GM23338 (cell line): ENCODE data around the gene GLIPR1.
A peak's percentile ranks its signal among the peaks of the same experiment; 100 is the strongest.

ENCODE experiments used
- EZH2phosphoT487 ChIP-seq: fragments of 200-600 bp; sonication (generic); IDR thresholded peaks from one replicate; pipeline ENCODE4 v1.8.1; 2018; ENCODE audit warnings: antibody characterized with exemption; ENCODE audit not compliant: unreplicated experiment
- POLR2AphosphoS5 ChIP-seq: IDR thresholded peaks from 2 replicates; pipeline ENCODE4 v1.6.1; 2016; ENCODE audit warnings: antibody characterized with exemption, low read depth
- STAT1 ChIP-seq: IDR thresholded peaks from one replicate; pipeline ENCODE4 v1.6.1; 2016; ENCODE audit warnings: antibody characterized with exemption; ENCODE audit not compliant: unreplicated experiment
- ZNF331 ChIP-seq: fragments of 250-450 bp; sonication (Bioruptor Pico); IDR thresholded peaks from 2 replicates; pipeline ENCODE4 v1.5.0; 2020; ENCODE audit warnings: low read depth, mild to moderate bottlenecking, moderate library complexity
- TF ChIP-seq, protein P1 (sequence below): IDR thresholded peaks from one replicate; pipeline ENCODE4 v1.6.1; 2018; ENCODE audit warnings: antibody characterized with exemption; ENCODE audit not compliant: unreplicated experiment
- TF ChIP-seq, protein P2 (sequence below), 2 experiments: fragments of 200-600 bp in 1 of 2; sonication (generic) in 1 of 2; conservative IDR thresholded peaks; 2 replicates each; pipeline versions ENCODE4 v1.5.1 to v1.6.1; 2016 to 2017; ENCODE audit warnings: antibody characterized with exemption in 2 of 2, low read depth in 2 of 2, mild to moderate bottlenecking in 2 of 2, moderate library complexity in 1 of 2
- TF ChIP-seq, protein P3 (sequence below): IDR thresholded peaks from 2 replicates; pipeline ENCODE4 v1.6.1; 2016; ENCODE audit warnings: antibody characterized with exemption

DNA sequence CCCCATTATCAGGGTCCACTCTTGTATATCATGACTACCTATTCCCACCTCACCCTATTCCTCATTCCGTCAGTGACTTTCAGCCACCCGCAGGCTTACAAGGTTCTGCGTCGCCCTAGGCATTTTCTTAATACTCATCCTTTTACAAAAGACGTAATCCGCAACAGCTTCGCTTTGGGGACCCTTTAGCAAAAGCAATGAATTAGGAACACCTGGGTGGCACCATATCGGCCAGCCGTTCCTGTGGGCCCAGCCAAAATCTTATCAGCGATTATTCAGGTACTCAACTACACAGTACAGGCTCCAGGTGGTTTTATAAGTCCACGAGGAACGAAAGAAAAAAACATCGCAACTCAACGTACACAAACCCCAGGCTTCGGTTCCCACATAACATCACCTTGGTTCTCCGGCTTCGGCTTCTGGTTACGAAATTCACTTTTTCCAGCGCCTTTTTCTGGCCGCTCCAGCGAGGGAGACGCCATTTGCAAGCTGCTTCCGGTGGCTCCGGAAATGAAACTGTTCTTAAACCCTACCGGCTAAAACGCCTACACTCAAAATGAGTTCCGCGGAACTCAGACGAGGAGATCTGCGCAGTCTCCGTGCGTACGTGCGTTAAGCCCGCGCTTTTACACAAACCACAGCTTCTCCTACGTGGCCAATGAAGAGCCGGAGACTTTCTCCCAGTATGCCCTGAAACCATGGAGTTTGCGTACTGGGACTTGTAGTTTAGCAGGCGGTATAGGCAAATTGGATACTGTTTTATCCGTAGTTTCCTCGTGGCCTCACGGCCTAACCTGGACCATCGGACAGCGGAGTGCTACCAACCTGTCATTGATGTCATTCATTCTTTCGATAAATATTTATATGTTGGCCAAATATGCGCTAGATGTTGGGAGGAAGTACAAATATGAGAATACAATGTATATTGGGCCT lies 30.8 kb downstream of the GLIPR1 start, which contains the start of gene KRR1:
- TF ChIP-seq EZH2phosphoT487 (no peak), ZNF331 (no peak), POLR2AphosphoS5 (peak; percentile 77), STAT1 (no peak)
- TF ChIP-seq, protein P1, sequence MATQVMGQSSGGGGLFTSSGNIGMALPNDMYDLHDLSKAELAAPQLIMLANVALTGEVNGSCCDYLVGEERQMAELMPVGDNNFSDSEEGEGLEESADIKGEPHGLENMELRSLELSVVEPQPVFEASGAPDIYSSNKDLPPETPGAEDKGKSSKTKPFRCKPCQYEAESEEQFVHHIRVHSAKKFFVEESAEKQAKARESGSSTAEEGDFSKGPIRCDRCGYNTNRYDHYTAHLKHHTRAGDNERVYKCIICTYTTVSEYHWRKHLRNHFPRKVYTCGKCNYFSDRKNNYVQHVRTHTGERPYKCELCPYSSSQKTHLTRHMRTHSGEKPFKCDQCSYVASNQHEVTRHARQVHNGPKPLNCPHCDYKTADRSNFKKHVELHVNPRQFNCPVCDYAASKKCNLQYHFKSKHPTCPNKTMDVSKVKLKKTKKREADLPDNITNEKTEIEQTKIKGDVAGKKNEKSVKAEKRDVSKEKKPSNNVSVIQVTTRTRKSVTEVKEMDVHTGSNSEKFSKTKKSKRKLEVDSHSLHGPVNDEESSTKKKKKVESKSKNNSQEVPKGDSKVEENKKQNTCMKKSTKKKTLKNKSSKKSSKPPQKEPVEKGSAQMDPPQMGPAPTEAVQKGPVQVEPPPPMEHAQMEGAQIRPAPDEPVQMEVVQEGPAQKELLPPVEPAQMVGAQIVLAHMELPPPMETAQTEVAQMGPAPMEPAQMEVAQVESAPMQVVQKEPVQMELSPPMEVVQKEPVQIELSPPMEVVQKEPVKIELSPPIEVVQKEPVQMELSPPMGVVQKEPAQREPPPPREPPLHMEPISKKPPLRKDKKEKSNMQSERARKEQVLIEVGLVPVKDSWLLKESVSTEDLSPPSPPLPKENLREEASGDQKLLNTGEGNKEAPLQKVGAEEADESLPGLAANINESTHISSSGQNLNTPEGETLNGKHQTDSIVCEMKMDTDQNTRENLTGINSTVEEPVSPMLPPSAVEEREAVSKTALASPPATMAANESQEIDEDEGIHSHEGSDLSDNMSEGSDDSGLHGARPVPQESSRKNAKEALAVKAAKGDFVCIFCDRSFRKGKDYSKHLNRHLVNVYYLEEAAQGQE, result no peak
- TF ChIP-seq, protein P2, sequence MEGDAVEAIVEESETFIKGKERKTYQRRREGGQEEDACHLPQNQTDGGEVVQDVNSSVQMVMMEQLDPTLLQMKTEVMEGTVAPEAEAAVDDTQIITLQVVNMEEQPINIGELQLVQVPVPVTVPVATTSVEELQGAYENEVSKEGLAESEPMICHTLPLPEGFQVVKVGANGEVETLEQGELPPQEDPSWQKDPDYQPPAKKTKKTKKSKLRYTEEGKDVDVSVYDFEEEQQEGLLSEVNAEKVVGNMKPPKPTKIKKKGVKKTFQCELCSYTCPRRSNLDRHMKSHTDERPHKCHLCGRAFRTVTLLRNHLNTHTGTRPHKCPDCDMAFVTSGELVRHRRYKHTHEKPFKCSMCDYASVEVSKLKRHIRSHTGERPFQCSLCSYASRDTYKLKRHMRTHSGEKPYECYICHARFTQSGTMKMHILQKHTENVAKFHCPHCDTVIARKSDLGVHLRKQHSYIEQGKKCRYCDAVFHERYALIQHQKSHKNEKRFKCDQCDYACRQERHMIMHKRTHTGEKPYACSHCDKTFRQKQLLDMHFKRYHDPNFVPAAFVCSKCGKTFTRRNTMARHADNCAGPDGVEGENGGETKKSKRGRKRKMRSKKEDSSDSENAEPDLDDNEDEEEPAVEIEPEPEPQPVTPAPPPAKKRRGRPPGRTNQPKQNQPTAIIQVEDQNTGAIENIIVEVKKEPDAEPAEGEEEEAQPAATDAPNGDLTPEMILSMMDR (conservative IDR thresholded peaks at IDR 0.05; ENCODE audit: low read depth in 2 of 2), result no peak
- TF ChIP-seq, protein P3, sequence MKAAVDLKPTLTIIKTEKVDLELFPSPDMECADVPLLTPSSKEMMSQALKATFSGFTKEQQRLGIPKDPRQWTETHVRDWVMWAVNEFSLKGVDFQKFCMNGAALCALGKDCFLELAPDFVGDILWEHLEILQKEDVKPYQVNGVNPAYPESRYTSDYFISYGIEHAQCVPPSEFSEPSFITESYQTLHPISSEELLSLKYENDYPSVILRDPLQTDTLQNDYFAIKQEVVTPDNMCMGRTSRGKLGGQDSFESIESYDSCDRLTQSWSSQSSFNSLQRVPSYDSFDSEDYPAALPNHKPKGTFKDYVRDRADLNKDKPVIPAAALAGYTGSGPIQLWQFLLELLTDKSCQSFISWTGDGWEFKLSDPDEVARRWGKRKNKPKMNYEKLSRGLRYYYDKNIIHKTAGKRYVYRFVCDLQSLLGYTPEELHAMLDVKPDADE, result peak; percentile 89
